Regular cardiac myocyte (primary cell): Measurements from ENCODE around the gene ARHGEF11. TPM values are rescaled to one million over a fixed set of nuclear protein-coding genes. Genes with fewer than 3 reads are reported as not detected.

Experiments used
- total RNA-seq: library from RNA; depleted of rRNA; stranded (reverse); fragments of >200 nt; gene quantifications from 2 replicates; pipeline ENCODE4 v1.2.3, GENCODE V29; 2014

Gene ARHGEF11, protein sequence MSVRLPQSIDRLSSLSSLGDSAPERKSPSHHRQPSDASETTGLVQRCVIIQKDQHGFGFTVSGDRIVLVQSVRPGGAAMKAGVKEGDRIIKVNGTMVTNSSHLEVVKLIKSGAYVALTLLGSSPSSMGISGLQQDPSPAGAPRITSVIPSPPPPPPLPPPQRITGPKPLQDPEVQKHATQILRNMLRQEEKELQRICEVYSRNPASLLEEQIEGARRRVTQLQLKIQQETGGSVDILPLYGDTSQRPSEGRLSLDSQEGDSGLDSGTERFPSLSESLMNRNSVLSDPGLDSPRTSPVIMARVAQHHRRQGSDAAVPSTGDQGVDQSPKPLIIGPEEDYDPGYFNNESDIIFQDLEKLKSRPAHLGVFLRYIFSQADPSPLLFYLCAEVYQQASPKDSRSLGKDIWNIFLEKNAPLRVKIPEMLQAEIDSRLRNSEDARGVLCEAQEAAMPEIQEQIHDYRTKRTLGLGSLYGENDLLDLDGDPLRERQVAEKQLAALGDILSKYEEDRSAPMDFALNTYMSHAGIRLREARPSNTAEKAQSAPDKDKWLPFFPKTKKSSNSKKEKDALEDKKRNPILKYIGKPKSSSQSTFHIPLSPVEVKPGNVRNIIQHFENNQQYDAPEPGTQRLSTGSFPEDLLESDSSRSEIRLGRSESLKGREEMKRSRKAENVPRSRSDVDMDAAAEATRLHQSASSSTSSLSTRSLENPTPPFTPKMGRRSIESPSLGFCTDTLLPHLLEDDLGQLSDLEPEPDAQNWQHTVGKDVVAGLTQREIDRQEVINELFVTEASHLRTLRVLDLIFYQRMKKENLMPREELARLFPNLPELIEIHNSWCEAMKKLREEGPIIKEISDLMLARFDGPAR (N-terminal part only)
- 20.1 and 20.9 TPM in 2 replicates for total RNA-seq

DNA sequence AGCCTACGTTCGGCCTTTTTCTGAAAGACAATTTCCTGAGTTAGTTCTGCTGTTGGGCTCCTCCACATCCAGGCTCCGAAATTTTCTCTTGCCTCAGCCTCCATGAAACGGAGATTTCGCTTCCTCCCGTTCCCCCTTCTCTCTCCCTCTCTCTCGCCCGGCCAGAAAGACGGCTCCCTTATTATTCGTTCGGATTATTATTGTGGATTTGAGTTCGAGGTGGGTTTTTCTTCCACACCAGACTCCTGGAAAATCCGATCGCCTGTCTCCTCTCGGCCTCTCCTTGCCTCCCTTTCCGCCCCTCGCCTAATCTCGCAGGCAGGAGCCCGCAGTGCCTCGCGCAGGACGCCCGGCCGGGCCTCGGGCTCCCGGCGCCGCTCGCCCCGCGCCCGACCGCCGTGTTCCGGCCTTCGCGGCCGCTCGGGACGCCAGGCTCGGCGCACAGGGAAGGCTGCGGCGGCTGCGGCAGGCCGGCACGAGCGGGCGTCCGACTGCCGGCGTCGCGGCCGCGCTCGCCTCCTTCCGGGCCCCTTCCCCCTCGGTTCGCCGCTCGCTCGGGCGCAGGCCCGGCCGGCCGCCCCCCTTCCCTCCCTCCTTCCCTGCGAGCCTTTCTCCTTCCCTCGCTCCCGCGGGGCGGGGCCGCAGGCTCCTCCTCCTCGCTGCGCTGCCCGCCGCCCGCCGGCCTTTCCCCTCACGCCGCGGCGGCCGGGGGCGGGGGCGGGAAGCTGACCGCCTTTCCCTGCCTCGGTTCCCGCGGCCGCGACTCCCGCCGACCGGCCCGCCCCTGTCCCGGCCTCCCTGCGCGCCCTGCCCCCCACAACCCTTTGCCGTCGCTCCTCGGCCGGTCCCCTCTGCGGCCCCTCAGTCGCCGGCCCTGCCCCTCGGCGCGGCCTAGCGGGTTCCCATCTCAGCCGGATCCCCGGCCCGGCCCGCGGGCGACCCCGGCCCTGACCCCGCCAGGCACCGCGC lies at the start of gene ARHGEF11:
TSS of gene ARHGEF11 (minus strand) at position 493 of the 969 bp plus-strand sequence. CDS start 1,412 bp downstream, outside the sequence.

GRCh38 chr1:156920233-156921052 lies 125.1 kb downstream of the ARHGEF11 start, which contains the start of gene LRRC71:
TSS of gene LRRC71 (plus strand) at chr1:156920632. CDS start at chr1:156920804, 172 bp downstream.

GRCh38 chr1:156893048-156893953 lies 152.2 kb downstream of the ARHGEF11 start, which contains the start of gene PEAR1:
TSS of gene PEAR1 (plus strand) at chr1:156893718. CDS start at chr1:156903927, 10,209 bp downstream.

Other genes with a start within 250 kb of the ARHGEF11 start
- gene SH2D2A, start 228.9 kb downstream of the ARHGEF11 start, total RNA-seq = 0.28 and 1.2 TPM in 2 replicates
- under 0.01 TPM in 1 of 2 replicates, not detected in the other for gene INSRR, start 186.6 kb downstream of the ARHGEF11 start, total RNA-seq
- gene NTRK1, start 184.9 kb downstream of the ARHGEF11 start, total RNA-seq = 0.77 and 1.1 TPM in 2 replicates
- 4.5 and 9.2 TPM in 2 replicates for gene PEAR1, start 152.0 kb downstream of the ARHGEF11 start, total RNA-seq
- under 0.01 and 0.56 TPM in 2 replicates for gene LRRC71, start 125.1 kb downstream of the ARHGEF11 start, total RNA-seq
- not detected in 2 replicates for gene ETV3L, start 54.1 kb upstream of the ARHGEF11 start, total RNA-seq
- 9.6 and 19.2 TPM in 2 replicates for gene ETV3, start 92.7 kb upstream of the ARHGEF11 start, total RNA-seq